ENCODE data around the gene UNC13B.
"Not testable (repeated sequence)": the region's sequence is repeated elsewhere in the genome, so short reads cannot be mapped to it uniquely, and the experiment has no call there.

UNC13B gene

GRCh38 chr9:35395706-35396101 lies 233.9 kb downstream of the UNC13B start:
- H3K27me3 ChIP-seq (ENCODE audit: control insufficient read depth, insufficient read depth, low read length) = no peaks in the 10 kb centered on the region
- H3K9ac ChIP-seq (ENCODE audit: low read length) = no peak overlapping the region
- H3K4me1 ChIP-seq (ENCODE audit: control insufficient read depth, insufficient read depth, low read length) = no peaks in the 10 kb centered on the region
- H3K36me3 ChIP-seq (ENCODE audit: control insufficient read depth, insufficient read depth, low read length) = peaks cover 37% of the 10 kb centered on the region
- H3K27ac ChIP-seq (ENCODE audit: low read depth, low read length) = no peak overlapping the region
- H3K4me3 ChIP-seq (ENCODE audit: low read length) = no peak overlapping the region

- Histone ChIP-seq H3K4me1 (ENCODE audit: control insufficient read depth, insufficient read depth, low read length) (no peaks in the 10 kb centered on the region), H3K27me3 (ENCODE audit: control insufficient read depth, insufficient read depth, low read length) (no peaks in the 10 kb centered on the region), H3K27ac (ENCODE audit: low read depth, low read length) (no peak overlapping the region), H3K36me3 (ENCODE audit: control insufficient read depth, insufficient read depth, low read length) (peaks cover 39% of the 10 kb centered on the region), H3K4me3 (ENCODE audit: low read length) (no peak overlapping the region), H3K9ac (ENCODE audit: low read length) (no peak overlapping the region)
These were observed 234.9 kb downstream of the UNC13B start for GRCh38 chr9:35396560-35397215.

GRCh38 chr9:35397216-35397698 lies 235.4 kb downstream of the UNC13B start:
- no peaks in the 10 kb centered on the region for H3K4me1 ChIP-seq (ENCODE audit: control insufficient read depth, insufficient read depth, low read length)
- no peaks in the 10 kb centered on the region for H3K27me3 ChIP-seq (ENCODE audit: control insufficient read depth, insufficient read depth, low read length)
- no peak overlapping the region for H3K4me3 ChIP-seq (ENCODE audit: low read length)
- no peak overlapping the region for H3K27ac ChIP-seq (ENCODE audit: low read depth, low read length)
- peaks cover 43% of the 10 kb centered on the region for H3K36me3 ChIP-seq (ENCODE audit: control insufficient read depth, insufficient read depth, low read length)
- no peak overlapping the region for H3K9ac ChIP-seq (ENCODE audit: low read length)

GRCh38 chr9:35397923-35398322 lies 236.1 kb downstream of the UNC13B start:
- Histone ChIP-seq H3K27me3 (ENCODE audit: control insufficient read depth, insufficient read depth, low read length) (no peaks in the 10 kb centered on the region), H3K9ac (ENCODE audit: low read length) (no peak overlapping the region), H3K4me1 (ENCODE audit: control insufficient read depth, insufficient read depth, low read length) (no peaks in the 10 kb centered on the region), H3K4me3 (ENCODE audit: low read length) (no peak overlapping the region), H3K36me3 (ENCODE audit: control insufficient read depth, insufficient read depth, low read length) (peaks cover 44% of the 10 kb centered on the region), H3K27ac (ENCODE audit: low read depth, low read length) (no peak overlapping the region)

- Histone ChIP-seq H3K36me3 (ENCODE audit: control insufficient read depth, insufficient read depth, low read length) (peaks cover 47% of the 10 kb centered on the region), H3K27me3 (ENCODE audit: control insufficient read depth, insufficient read depth, low read length) (no peaks in the 10 kb centered on the region), H3K4me3 (ENCODE audit: low read length) (no peak overlapping the region), H3K9ac (ENCODE audit: low read length) (no peak overlapping the region), H3K27ac (ENCODE audit: low read depth, low read length) (no peak overlapping the region), H3K4me1 (ENCODE audit: control insufficient read depth, insufficient read depth, low read length) (no peaks in the 10 kb centered on the region)
These were observed 237.0 kb downstream of the UNC13B start for GRCh38 chr9:35398651-35399335.

GRCh38 chr9:35404865-35405264 lies 243.1 kb downstream of the UNC13B start:
- Histone ChIP-seq H3K27ac (ENCODE audit: low read depth, low read length) (no peak overlapping the region), H3K4me1 (ENCODE audit: control insufficient read depth, insufficient read depth, low read length) (no peaks in the 10 kb centered on the region), H3K4me3 (ENCODE audit: low read length) (no peak overlapping the region), H3K36me3 (ENCODE audit: control insufficient read depth, insufficient read depth, low read length) (peaks cover 20% of the 10 kb centered on the region), H3K9ac (ENCODE audit: low read length) (no peak overlapping the region), H3K27me3 (ENCODE audit: control insufficient read depth, insufficient read depth, low read length) (no peaks in the 10 kb centered on the region)

- peaks cover 14% of the 10 kb centered on the region for H3K36me3 ChIP-seq (ENCODE audit: control insufficient read depth, insufficient read depth, low read length)
These were observed 244.6 kb downstream of the UNC13B start for GRCh38 chr9:35406183-35406959.

GRCh38 chr9:35407846-35408245 lies 246.0 kb downstream of the UNC13B start:
- no peak overlapping the region for H3K4me3 ChIP-seq (ENCODE audit: low read length)
- peaks cover 7% of the 10 kb centered on the region for H3K36me3 ChIP-seq (ENCODE audit: control insufficient read depth, insufficient read depth, low read length)
- H3K9ac ChIP-seq (ENCODE audit: low read length) = no peak overlapping the region
- H3K27me3 ChIP-seq (ENCODE audit: control insufficient read depth, insufficient read depth, low read length) = no peaks in the 10 kb centered on the region
- no peak overlapping the region for H3K27ac ChIP-seq (ENCODE audit: low read depth, low read length)
- no peaks in the 10 kb centered on the region for H3K4me1 ChIP-seq (ENCODE audit: control insufficient read depth, insufficient read depth, low read length)

More at GRCh38 chr9:35406183-35406959, 244.6 kb downstream of the UNC13B start:
- no peak overlapping the region for H3K27ac ChIP-seq (ENCODE audit: low read depth, low read length)
- no peak overlapping the region for H3K9ac ChIP-seq (ENCODE audit: low read length)
- no peaks in the 10 kb centered on the region for H3K27me3 ChIP-seq (ENCODE audit: control insufficient read depth, insufficient read depth, low read length)
- no peaks in the 10 kb centered on the region for H3K4me1 ChIP-seq (ENCODE audit: control insufficient read depth, insufficient read depth, low read length)
- H3K4me3 ChIP-seq (ENCODE audit: low read length) = no peak overlapping the region

- not testable (repeated sequence) for H3K27me3 ChIP-seq (ENCODE audit: control insufficient read depth, insufficient read depth, low read length); H3K36me3 ChIP-seq (ENCODE audit: control insufficient read depth, insufficient read depth, low read length); H3K27ac ChIP-seq (ENCODE audit: low read depth, low read length); H3K4me3 ChIP-seq (ENCODE audit: low read length); H3K4me1 ChIP-seq (ENCODE audit: control insufficient read depth, insufficient read depth, low read length); H3K9ac ChIP-seq (ENCODE audit: low read length)
These were observed 247.6 kb downstream of the UNC13B start for GRCh38 chr9:35409434-35409833.

GRCh38 chr9:35414889-35415288 lies 253.1 kb downstream of the UNC13B start:
- Histone ChIP-seq H3K27ac (ENCODE audit: low read depth, low read length) (no peak overlapping the region), H3K4me3 (ENCODE audit: low read length) (no peak overlapping the region), H3K9ac (ENCODE audit: low read length) (no peak overlapping the region), H3K4me1 (ENCODE audit: control insufficient read depth, insufficient read depth, low read length) (no peaks in the 10 kb centered on the region), H3K36me3 (ENCODE audit: control insufficient read depth, insufficient read depth, low read length) (no peaks in the 10 kb centered on the region), H3K27me3 (ENCODE audit: control insufficient read depth, insufficient read depth, low read length) (no peaks in the 10 kb centered on the region)

- Histone ChIP-seq H3K4me3 (ENCODE audit: low read length) (no peak overlapping the region), H3K27ac (ENCODE audit: low read depth, low read length) (no peak overlapping the region), H3K27me3 (ENCODE audit: control insufficient read depth, insufficient read depth, low read length) (no peaks in the 10 kb centered on the region), H3K9ac (ENCODE audit: low read length) (no peak overlapping the region), H3K36me3 (ENCODE audit: control insufficient read depth, insufficient read depth, low read length) (no peaks in the 10 kb centered on the region), H3K4me1 (ENCODE audit: control insufficient read depth, insufficient read depth, low read length) (no peaks in the 10 kb centered on the region)
These were observed 253.7 kb downstream of the UNC13B start for GRCh38 chr9:35415402-35416097.

- Histone ChIP-seq H3K4me3 (ENCODE audit: low read length) (no peak overlapping the region), H3K27me3 (ENCODE audit: control insufficient read depth, insufficient read depth, low read length) (no peaks in the 10 kb centered on the region), H3K36me3 (ENCODE audit: control insufficient read depth, insufficient read depth, low read length) (no peaks in the 10 kb centered on the region), H3K9ac (ENCODE audit: low read length) (no peak overlapping the region), H3K4me1 (ENCODE audit: control insufficient read depth, insufficient read depth, low read length) (no peaks in the 10 kb centered on the region), H3K27ac (ENCODE audit: low read depth, low read length) (no peak overlapping the region)
These were observed 254.3 kb downstream of the UNC13B start for GRCh38 chr9:35416098-35416427.
